GM12891 (cell line): ENCODE results near the gene FOXD4L6.
"Not testable (repeated sequence)": the region's sequence is repeated elsewhere in the genome, so short reads cannot be mapped to it uniquely, and the experiment has no call there.

Source experiments
- PAX5 ChIP-seq: IDR thresholded peaks from 2 replicates; pipeline ENCODE4 v1.6.1; 2011; ENCODE audit warnings: low read length, moderate library complexity, mild to moderate bottlenecking; ENCODE audit not compliant: insufficient read depth, severe bottlenecking
- POLR2A ChIP-seq: IDR thresholded peaks from 2 replicates; pipeline ENCODE4 v1.6.1; 2011; ENCODE audit warnings: low read depth, low read length, control low read depth
- POLR2AphosphoS5 ChIP-seq: IDR thresholded peaks from 2 replicates; pipeline ENCODE4 v1.6.1; 2011; ENCODE audit warnings: low read depth, low read length, control low read depth
- POU2F2 ChIP-seq: IDR thresholded peaks from 2 replicates; pipeline ENCODE4 v1.6.1; 2011; ENCODE audit warnings: low read depth, mild to moderate bottlenecking, control low read depth, low read length, moderate library complexity
- SPI1 ChIP-seq: IDR thresholded peaks from 2 replicates; pipeline ENCODE4 v1.6.1; 2011; ENCODE audit warnings: low read depth, low read length, control low read depth
- TAF1 ChIP-seq: IDR thresholded peaks from 2 replicates; pipeline ENCODE4 v1.6.1; 2011; ENCODE audit warnings: low read depth, low read length, control low read depth

DNA sequence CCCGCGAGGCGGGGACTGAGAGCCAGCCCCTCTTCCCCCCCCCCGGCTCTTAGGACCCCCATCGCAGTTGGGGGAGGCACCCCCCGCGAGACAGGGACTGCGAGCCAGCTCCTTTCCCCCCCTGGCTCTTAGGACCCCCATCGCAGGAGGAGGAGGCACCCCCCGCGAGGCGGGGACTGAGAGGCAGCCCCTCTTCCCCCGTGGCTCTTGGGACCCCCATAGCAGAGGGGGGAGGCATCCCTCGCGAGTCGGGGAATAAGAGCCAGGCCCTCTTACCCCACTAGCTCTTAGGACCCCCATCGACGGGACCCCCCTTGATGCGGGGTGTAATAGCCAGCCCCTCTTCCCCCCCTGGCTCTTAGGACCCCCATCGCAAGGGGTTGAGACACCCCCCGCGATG is 19.7 kb downstream of the FOXD4L6 start:
- TF ChIP-seq TAF1, POU2F2, POLR2AphosphoS5, SPI1, POLR2A, PAX5: not testable (repeated sequence)
